GM12878 (cell line): ENCODE data around the gene OTOF.

ENCODE experiments used
- BMI1 ChIP-seq: fragments of 450-650 bp; IDR thresholded peaks from 2 replicates; pipeline ENCODE4 v1.6.1; 2016; ENCODE audit warnings: mild to moderate bottlenecking, moderate library complexity, borderline replicate concordance
- EP300 ChIP-seq, 2 experiments: fragments of 150-350 bp in 1 of 2; IDR thresholded peaks; 2 replicates each; pipeline ENCODE4 v1.6.1; 2011 to 2012; ENCODE audit warnings: low read depth in 2 of 2, low read length in 2 of 2, borderline replicate concordance in 1 of 2, improper control_type of control experiment in 1 of 2, inconsistent platforms in 1 of 2; ENCODE audit not compliant: control insufficient read depth in 1 of 2
- EZH2 ChIP-seq: IDR thresholded peaks from 2 replicates; pipeline ENCODE4 v1.6.1; 2012; ENCODE audit warnings: low read depth, mild to moderate bottlenecking, control low read depth, inconsistent platforms, low read length, borderline replicate concordance; ENCODE audit not compliant: control insufficient read depth
- HDAC6 ChIP-seq: fragments of 200-600 bp; sonication (generic); IDR thresholded peaks from one replicate; pipeline ENCODE4 v1.8.0; 2017; ENCODE audit warnings: antibody characterized with exemption; ENCODE audit not compliant: unreplicated experiment
- SMAD1 ChIP-seq: fragments of 450-650 bp; IDR thresholded peaks from 2 replicates; pipeline ENCODE4 v1.6.1; 2018; ENCODE audit warnings: mild to moderate bottlenecking, low read depth; ENCODE audit not compliant: partially characterized antibody
- SUZ12 ChIP-seq: fragments of 200-600 bp; sonication (generic); IDR thresholded peaks from one replicate; pipeline ENCODE4 v1.6.1; 2018; ENCODE audit warnings: antibody characterized with exemption, mild to moderate bottlenecking; ENCODE audit not compliant: unreplicated experiment
- TAF1 ChIP-seq: IDR thresholded peaks from 2 replicates; pipeline ENCODE4 v1.6.1; 2011; ENCODE audit warnings: mild to moderate bottlenecking, low read depth, low read length, borderline replicate concordance
- TF ChIP-seq, protein P1 (sequence below), 3 experiments: IDR thresholded peaks in 2 of 3; conservative IDR thresholded peaks in 1 of 3; 2 replicates each; pipeline ENCODE4 v1.5.1; 2011; ENCODE audit warnings: low read depth in 3 of 3, low read length in 3 of 3, mild to moderate bottlenecking in 3 of 3, control low read depth in 2 of 3, moderate library complexity in 2 of 3, inconsistent platforms in 1 of 3, mixed read lengths in 1 of 3; ENCODE audit not compliant: control insufficient read depth in 2 of 3, insufficient read depth in 1 of 3; ENCODE audit errors: extremely low read depth in 1 of 3
- TF ChIP-seq, protein P2 (sequence below): IDR thresholded peaks from 2 replicates; pipeline ENCODE4 v1.6.1; 2011; ENCODE audit warnings: low read depth, low read length, improper control_type of control experiment, borderline replicate concordance
- TF ChIP-seq, protein P3 (sequence below): IDR thresholded peaks from 2 replicates; pipeline ENCODE4 v1.6.1; 2012; ENCODE audit warnings: mild to moderate bottlenecking, low read depth, low read length

DNA sequence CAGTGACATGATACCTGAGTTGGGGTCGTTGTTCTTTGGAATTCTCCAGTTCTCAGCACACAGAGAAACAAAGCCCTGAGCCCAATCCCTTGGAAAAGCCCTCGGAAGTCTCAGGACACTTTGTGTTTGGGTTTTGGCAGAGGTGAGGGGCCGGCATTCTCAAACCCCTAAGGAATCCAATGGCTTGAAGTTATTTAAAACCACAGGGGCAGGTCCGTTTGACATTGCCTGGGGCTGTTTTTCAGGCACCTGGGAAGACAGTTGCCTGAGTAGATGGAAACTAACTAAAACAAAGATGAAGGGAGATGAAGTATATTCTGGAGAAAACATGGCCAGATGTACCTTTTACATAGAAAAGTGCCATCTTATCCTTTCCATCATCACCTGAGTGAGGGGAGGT, 22.5 kb upstream of the OTOF start:
- TF ChIP-seq TAF1 (no peak), SUZ12 (no peak), EZH2 (no peak), BMI1 (no peak), SMAD1 (no peak), EP300 (IDR thresholded peaks at IDR 0.05; ENCODE audit: borderline replicate concordance in 1 of 2, control insufficient read depth in 1 of 2, low read depth in 2 of 2, low read length in 2 of 2) (no peak), HDAC6 (no peak)
- TF ChIP-seq, protein P1, sequence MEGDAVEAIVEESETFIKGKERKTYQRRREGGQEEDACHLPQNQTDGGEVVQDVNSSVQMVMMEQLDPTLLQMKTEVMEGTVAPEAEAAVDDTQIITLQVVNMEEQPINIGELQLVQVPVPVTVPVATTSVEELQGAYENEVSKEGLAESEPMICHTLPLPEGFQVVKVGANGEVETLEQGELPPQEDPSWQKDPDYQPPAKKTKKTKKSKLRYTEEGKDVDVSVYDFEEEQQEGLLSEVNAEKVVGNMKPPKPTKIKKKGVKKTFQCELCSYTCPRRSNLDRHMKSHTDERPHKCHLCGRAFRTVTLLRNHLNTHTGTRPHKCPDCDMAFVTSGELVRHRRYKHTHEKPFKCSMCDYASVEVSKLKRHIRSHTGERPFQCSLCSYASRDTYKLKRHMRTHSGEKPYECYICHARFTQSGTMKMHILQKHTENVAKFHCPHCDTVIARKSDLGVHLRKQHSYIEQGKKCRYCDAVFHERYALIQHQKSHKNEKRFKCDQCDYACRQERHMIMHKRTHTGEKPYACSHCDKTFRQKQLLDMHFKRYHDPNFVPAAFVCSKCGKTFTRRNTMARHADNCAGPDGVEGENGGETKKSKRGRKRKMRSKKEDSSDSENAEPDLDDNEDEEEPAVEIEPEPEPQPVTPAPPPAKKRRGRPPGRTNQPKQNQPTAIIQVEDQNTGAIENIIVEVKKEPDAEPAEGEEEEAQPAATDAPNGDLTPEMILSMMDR (IDR thresholded peaks at IDR 0.05 in 2 of 3, conservative IDR thresholded peaks at IDR 0.05 in 1 of 3; ENCODE audit: control insufficient read depth in 2 of 3, extremely low read depth in 1 of 3, insufficient read depth in 1 of 3, low read depth in 3 of 3, low read length in 3 of 3), result no peak
- TF ChIP-seq, protein P2, sequence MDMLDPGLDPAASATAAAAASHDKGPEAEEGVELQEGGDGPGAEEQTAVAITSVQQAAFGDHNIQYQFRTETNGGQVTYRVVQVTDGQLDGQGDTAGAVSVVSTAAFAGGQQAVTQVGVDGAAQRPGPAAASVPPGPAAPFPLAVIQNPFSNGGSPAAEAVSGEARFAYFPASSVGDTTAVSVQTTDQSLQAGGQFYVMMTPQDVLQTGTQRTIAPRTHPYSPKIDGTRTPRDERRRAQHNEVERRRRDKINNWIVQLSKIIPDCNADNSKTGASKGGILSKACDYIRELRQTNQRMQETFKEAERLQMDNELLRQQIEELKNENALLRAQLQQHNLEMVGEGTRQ, result no peak
- TF ChIP-seq, protein P3, sequence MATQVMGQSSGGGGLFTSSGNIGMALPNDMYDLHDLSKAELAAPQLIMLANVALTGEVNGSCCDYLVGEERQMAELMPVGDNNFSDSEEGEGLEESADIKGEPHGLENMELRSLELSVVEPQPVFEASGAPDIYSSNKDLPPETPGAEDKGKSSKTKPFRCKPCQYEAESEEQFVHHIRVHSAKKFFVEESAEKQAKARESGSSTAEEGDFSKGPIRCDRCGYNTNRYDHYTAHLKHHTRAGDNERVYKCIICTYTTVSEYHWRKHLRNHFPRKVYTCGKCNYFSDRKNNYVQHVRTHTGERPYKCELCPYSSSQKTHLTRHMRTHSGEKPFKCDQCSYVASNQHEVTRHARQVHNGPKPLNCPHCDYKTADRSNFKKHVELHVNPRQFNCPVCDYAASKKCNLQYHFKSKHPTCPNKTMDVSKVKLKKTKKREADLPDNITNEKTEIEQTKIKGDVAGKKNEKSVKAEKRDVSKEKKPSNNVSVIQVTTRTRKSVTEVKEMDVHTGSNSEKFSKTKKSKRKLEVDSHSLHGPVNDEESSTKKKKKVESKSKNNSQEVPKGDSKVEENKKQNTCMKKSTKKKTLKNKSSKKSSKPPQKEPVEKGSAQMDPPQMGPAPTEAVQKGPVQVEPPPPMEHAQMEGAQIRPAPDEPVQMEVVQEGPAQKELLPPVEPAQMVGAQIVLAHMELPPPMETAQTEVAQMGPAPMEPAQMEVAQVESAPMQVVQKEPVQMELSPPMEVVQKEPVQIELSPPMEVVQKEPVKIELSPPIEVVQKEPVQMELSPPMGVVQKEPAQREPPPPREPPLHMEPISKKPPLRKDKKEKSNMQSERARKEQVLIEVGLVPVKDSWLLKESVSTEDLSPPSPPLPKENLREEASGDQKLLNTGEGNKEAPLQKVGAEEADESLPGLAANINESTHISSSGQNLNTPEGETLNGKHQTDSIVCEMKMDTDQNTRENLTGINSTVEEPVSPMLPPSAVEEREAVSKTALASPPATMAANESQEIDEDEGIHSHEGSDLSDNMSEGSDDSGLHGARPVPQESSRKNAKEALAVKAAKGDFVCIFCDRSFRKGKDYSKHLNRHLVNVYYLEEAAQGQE, result no peak
